SH-SY5Y (cell line): Measurements from ENCODE around the gene SNRNP27.

Source experiments
- GATA2 ChIP-seq: IDR thresholded peaks from 2 replicates; pipeline ENCODE4 v1.6.1; 2011; ENCODE audit warnings: mild to moderate bottlenecking, low read depth, low read length
- GATA3 ChIP-seq: IDR thresholded peaks from 2 replicates; pipeline ENCODE4 v1.6.1; 2011; ENCODE audit warnings: low read depth, mild to moderate bottlenecking, low read length, moderate library complexity

SNRNP27 gene

GRCh38 chr2:69950241-69950640 lies 56.5 kb downstream of the SNRNP27 start:
- TF ChIP-seq GATA2: no peak
- TF ChIP-seq GATA3: no peak

GRCh38 chr2:69952336-69953115 lies 58.8 kb downstream of the SNRNP27 start:
- no peak for TF ChIP-seq GATA2
- no peak for TF ChIP-seq GATA3

GRCh38 chr2:69954084-69954483 lies 60.3 kb downstream of the SNRNP27 start:
- TF ChIP-seq GATA3 (no peak), GATA2 (no peak)
